ENCODE data around the gene EAF1. TPM values are rescaled to one million over a fixed set of nuclear protein-coding genes. Genes with fewer than 3 reads are reported as not detected.
"Not testable (repeated sequence)": the region's sequence is repeated elsewhere in the genome, so short reads cannot be mapped to it uniquely, and the experiment has no call there.

The EAF1 gene
- polyA plus RNA-seq, 1 donor: 21.3 TPM

GRCh38 chr3:15404767-15405166 is 22.6 kb upstream of the EAF1 start:
- Histone ChIP-seq H3K27ac (ENCODE audit: low read length) (no peak overlapping the region), H3K27me3 (ENCODE audit: control insufficient read depth, insufficient read depth, low read length) (no peaks in the 10 kb centered on the region), H3K4me3 (ENCODE audit: low read length) (no peak overlapping the region), H3K36me3 (ENCODE audit: control insufficient read depth, insufficient read depth, low read length) (peaks cover under 1% of the 10 kb centered on the region), H3K4me1 (ENCODE audit: control insufficient read depth, insufficient read depth, low read length) (no peaks in the 10 kb centered on the region), H3K9me3 (ENCODE audit: control insufficient read depth, low read depth, low read length) (no peaks in the 10 kb centered on the region)
- no peak for DNase-seq
- no CpG with 5 or more reads among the region's 1 CpG for WGBS (ENCODE audit: insufficient coverage, low lambda C conversion rate)

GRCh38 chr3:15405448-15406050 is 21.8 kb upstream of the EAF1 start:
- no CpG with 5 or more reads among the region's 3 CpGs for WGBS (ENCODE audit: insufficient coverage, low lambda C conversion rate)
- H3K27me3 ChIP-seq (ENCODE audit: control insufficient read depth, insufficient read depth, low read length): no peaks in the 10 kb centered on the region
- peak in 1 of 2 donors; percentile 28 for DNase-seq

GRCh38 chr3:15409239-15409638 is 18.2 kb upstream of the EAF1 start:
- no peaks in the 10 kb centered on the region for H3K4me1 ChIP-seq (ENCODE audit: control insufficient read depth, insufficient read depth, low read length)
- no peak overlapping the region for H3K27ac ChIP-seq (ENCODE audit: low read length)
- no peaks in the 10 kb centered on the region for H3K27me3 ChIP-seq (ENCODE audit: control insufficient read depth, insufficient read depth, low read length)
- no CpG with 5 or more reads among the region's 3 CpGs for WGBS (ENCODE audit: insufficient coverage, low lambda C conversion rate)
- peaks cover 31% of the 10 kb centered on the region for H3K36me3 ChIP-seq (ENCODE audit: control insufficient read depth, insufficient read depth, low read length)
- H3K4me3 ChIP-seq (ENCODE audit: low read length): no peak overlapping the region
- DNase-seq: no peak
- no peaks in the 10 kb centered on the region for H3K9me3 ChIP-seq (ENCODE audit: control insufficient read depth, low read depth, low read length)

More at GRCh38 chr3:15405448-15406050, 21.8 kb upstream of the EAF1 start:
- Histone ChIP-seq H3K27ac (ENCODE audit: low read length) (no peak overlapping the region), H3K4me1 (ENCODE audit: control insufficient read depth, insufficient read depth, low read length) (no peaks in the 10 kb centered on the region), H3K9me3 (ENCODE audit: control insufficient read depth, low read depth, low read length) (no peaks in the 10 kb centered on the region), H3K4me3 (ENCODE audit: low read length) (no peak overlapping the region), H3K36me3 (ENCODE audit: control insufficient read depth, insufficient read depth, low read length) (peaks cover 4% of the 10 kb centered on the region)

- H3K4me1 ChIP-seq (ENCODE audit: control insufficient read depth, insufficient read depth, low read length): no peaks in the 10 kb centered on the region
- H3K27ac ChIP-seq (ENCODE audit: low read length): no peak overlapping the region
- H3K4me3 ChIP-seq (ENCODE audit: low read length): no peak overlapping the region
- H3K9me3 ChIP-seq (ENCODE audit: control insufficient read depth, low read depth, low read length): no peaks in the 10 kb centered on the region
- DNase-seq: no peak
- peaks cover 37% of the 10 kb centered on the region for H3K36me3 ChIP-seq (ENCODE audit: control insufficient read depth, insufficient read depth, low read length)
- no CpG with 5 or more reads among the region's 2 CpGs for WGBS (ENCODE audit: insufficient coverage, low lambda C conversion rate)
- H3K27me3 ChIP-seq (ENCODE audit: control insufficient read depth, insufficient read depth, low read length): no peaks in the 10 kb centered on the region
These were observed 17.6 kb upstream of the EAF1 start for GRCh38 chr3:15409774-15410173.

GRCh38 chr3:15410966-15411365 is 16.4 kb upstream of the EAF1 start:
- no CpG with 5 or more reads among the region's 7 CpGs for WGBS (ENCODE audit: insufficient coverage, low lambda C conversion rate)
- not testable (repeated sequence) for H3K4me3 ChIP-seq (ENCODE audit: low read length); DNase-seq; H3K4me1 ChIP-seq (ENCODE audit: control insufficient read depth, insufficient read depth, low read length); H3K27me3 ChIP-seq (ENCODE audit: control insufficient read depth, insufficient read depth, low read length); H3K27ac ChIP-seq (ENCODE audit: low read length); H3K9me3 ChIP-seq (ENCODE audit: control insufficient read depth, low read depth, low read length)
- peaks cover 46% of the 10 kb centered on the region for H3K36me3 ChIP-seq (ENCODE audit: control insufficient read depth, insufficient read depth, low read length)

- no peak overlapping the region for H3K4me3 ChIP-seq (ENCODE audit: low read length)
- DNase-seq: no peak
- H3K36me3 ChIP-seq (ENCODE audit: control insufficient read depth, insufficient read depth, low read length): peaks cover 49% of the 10 kb centered on the region
- WGBS (ENCODE audit: insufficient coverage, low lambda C conversion rate): 100% methylated on average over 2 of the region's 4 CpGs
- no peaks in the 10 kb centered on the region for H3K4me1 ChIP-seq (ENCODE audit: control insufficient read depth, insufficient read depth, low read length)
- H3K27ac ChIP-seq (ENCODE audit: low read length): no peak overlapping the region
- H3K27me3 ChIP-seq (ENCODE audit: control insufficient read depth, insufficient read depth, low read length): no peaks in the 10 kb centered on the region
- no peaks in the 10 kb centered on the region for H3K9me3 ChIP-seq (ENCODE audit: control insufficient read depth, low read depth, low read length)
These were observed 6.5 kb upstream of the EAF1 start for GRCh38 chr3:15420871-15421270.

- Histone ChIP-seq H3K36me3 (ENCODE audit: control insufficient read depth, insufficient read depth, low read length) (peaks cover 39% of the 10 kb centered on the region), H3K4me1 (ENCODE audit: control insufficient read depth, insufficient read depth, low read length) (no peaks in the 10 kb centered on the region), H3K27me3 (ENCODE audit: control insufficient read depth, insufficient read depth, low read length) (no peaks in the 10 kb centered on the region), H3K9me3 (ENCODE audit: control insufficient read depth, low read depth, low read length) (no peaks in the 10 kb centered on the region), H3K27ac (ENCODE audit: low read length) (no peak overlapping the region), H3K4me3 (ENCODE audit: low read length) (peak overlapping the region; percentile 92)
- 48% methylated on average over 6 of the region's 16 CpGs for WGBS (ENCODE audit: insufficient coverage, low lambda C conversion rate)
- no peak for DNase-seq
These were observed 749 bp upstream of the EAF1 start for GRCh38 chr3:15426579-15427118.

GRCh38 chr3:15427981-15428380 is 583 bp downstream of the EAF1 start:
- Histone ChIP-seq H3K4me1 (ENCODE audit: control insufficient read depth, insufficient read depth, low read length) (no peaks in the 10 kb centered on the region), H3K27ac (ENCODE audit: low read length) (peak overlapping the region; percentile 62), H3K27me3 (ENCODE audit: control insufficient read depth, insufficient read depth, low read length) (no peaks in the 10 kb centered on the region), H3K9me3 (ENCODE audit: control insufficient read depth, low read depth, low read length) (no peaks in the 10 kb centered on the region), H3K36me3 (ENCODE audit: control insufficient read depth, insufficient read depth, low read length) (peaks cover 38% of the 10 kb centered on the region), H3K4me3 (ENCODE audit: low read length) (peak overlapping the region; percentile 92)
- WGBS (ENCODE audit: insufficient coverage, low lambda C conversion rate): 0% methylated on average over 5 of the region's 11 CpGs
- peak; percentile 14 to 50 for DNase-seq

GRCh38 chr3:15428539-15428938 is 1.1 kb downstream of the EAF1 start:
- peaks cover 39% of the 10 kb centered on the region for H3K36me3 ChIP-seq (ENCODE audit: control insufficient read depth, insufficient read depth, low read length)
- H3K27me3 ChIP-seq (ENCODE audit: control insufficient read depth, insufficient read depth, low read length): no peaks in the 10 kb centered on the region
- peak in 1 of 2 donors; percentile 5 for DNase-seq
- no peak overlapping the region for H3K27ac ChIP-seq (ENCODE audit: low read length)
- H3K4me1 ChIP-seq (ENCODE audit: control insufficient read depth, insufficient read depth, low read length): no peaks in the 10 kb centered on the region
- 18% methylated on average over 3 of the region's 9 CpGs for whole genome bisulfite sequencing (ENCODE audit: insufficient coverage, low lambda C conversion rate)
- peak overlapping the region; percentile 92 for H3K4me3 ChIP-seq (ENCODE audit: low read length)
- no peaks in the 10 kb centered on the region for H3K9me3 ChIP-seq (ENCODE audit: control insufficient read depth, low read depth, low read length)

GRCh38 chr3:15429080-15429479 is 1.7 kb downstream of the EAF1 start:
- H3K4me1 ChIP-seq (ENCODE audit: control insufficient read depth, insufficient read depth, low read length): no peaks in the 10 kb centered on the region
- no peaks in the 10 kb centered on the region for H3K27me3 ChIP-seq (ENCODE audit: control insufficient read depth, insufficient read depth, low read length)
- H3K36me3 ChIP-seq (ENCODE audit: control insufficient read depth, insufficient read depth, low read length): peaks cover 37% of the 10 kb centered on the region
- H3K9me3 ChIP-seq (ENCODE audit: control insufficient read depth, low read depth, low read length): no peaks in the 10 kb centered on the region
- no peak overlapping the region for H3K27ac ChIP-seq (ENCODE audit: low read length)
- 100% methylated on average over 1 of the region's 6 CpGs for WGBS (ENCODE audit: insufficient coverage, low lambda C conversion rate)
- no peak for DNase-seq
- no peak overlapping the region for H3K4me3 ChIP-seq (ENCODE audit: low read length)

GRCh38 chr3:15430624-15431023 is 3.2 kb downstream of the EAF1 start:
- Histone ChIP-seq H3K4me3 (ENCODE audit: low read length) (no peak overlapping the region), H3K27me3 (ENCODE audit: control insufficient read depth, insufficient read depth, low read length) (no peaks in the 10 kb centered on the region), H3K36me3 (ENCODE audit: control insufficient read depth, insufficient read depth, low read length) (peaks cover 42% of the 10 kb centered on the region), H3K4me1 (ENCODE audit: control insufficient read depth, insufficient read depth, low read length) (no peaks in the 10 kb centered on the region), H3K9me3 (ENCODE audit: control insufficient read depth, low read depth, low read length) (no peaks in the 10 kb centered on the region), H3K27ac (ENCODE audit: low read length) (no peak overlapping the region)
- WGBS (ENCODE audit: insufficient coverage, low lambda C conversion rate): 40% methylated on average over 1 of the region's 1 CpG
- DNase-seq: no peak
